Transverse colon (tissue), 4 donors: Measurements from ENCODE around the gene RPS2.

Experiments used
- EP300 ChIP-seq: sonication (generic); formaldehyde crosslinking; IDR thresholded peaks from one replicate; pipeline ENCODE4 v1.6.1; 2017; ENCODE audit warnings: antibody characterized with exemption, low read depth
- POLR2AphosphoS5 ChIP-seq, 3 donors: sonication (generic); formaldehyde crosslinking; IDR thresholded peaks; one replicate each; pipeline ENCODE4 v1.6.1; 2016; ENCODE audit warnings: antibody characterized with exemption in 3 of 3
- TF ChIP-seq, protein P1 (sequence below), 5 experiments: fragments of 200-600 bp in 3 of 5; fragments of 450-650 bp in 2 of 5; sonication (generic) in 3 of 5; IDR thresholded peaks; 1 replicate in 2 of 5; 2 replicates in 3 of 5; pipeline ENCODE4 v1.5.1; 2016 to 2017; ENCODE audit warnings: antibody characterized with exemption in 5 of 5, inconsistent platforms in 3 of 5, mild to moderate bottlenecking in 2 of 5, moderate library complexity in 1 of 5

DNA sequence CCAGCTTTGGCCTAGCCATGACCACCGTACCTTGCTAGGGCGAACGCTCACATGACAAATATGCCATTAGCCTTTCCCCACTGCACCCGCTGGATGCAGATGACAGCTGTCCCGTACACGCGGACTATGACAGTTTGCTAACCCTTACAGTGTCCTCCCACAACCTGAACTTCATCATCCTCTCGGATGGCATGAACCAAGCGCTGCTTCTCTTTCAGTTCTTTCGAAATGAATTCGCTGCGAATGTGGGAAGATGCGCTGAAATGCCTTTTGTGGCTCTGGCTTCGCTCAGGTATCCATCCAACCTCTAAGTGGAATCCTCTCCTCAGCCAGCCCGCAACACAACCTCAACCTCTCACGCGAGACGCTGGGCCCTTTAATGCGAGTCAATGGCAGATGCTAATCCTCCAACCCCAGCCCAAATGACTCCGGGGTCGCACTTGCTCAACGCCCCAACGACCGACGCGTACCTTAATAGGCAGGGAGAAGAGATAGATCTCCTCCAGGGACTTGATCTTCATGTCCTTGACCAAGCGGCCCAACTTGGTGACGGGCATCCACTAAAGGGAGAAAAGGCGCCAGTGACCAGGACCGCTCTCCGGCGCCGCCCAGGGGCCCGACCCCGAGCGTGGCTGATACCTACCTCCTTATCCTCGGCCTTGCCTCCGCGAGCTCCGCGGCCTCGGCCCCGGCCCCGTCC, 670 bp downstream of the RPS2 start:
- TF ChIP-seq, protein P1, sequence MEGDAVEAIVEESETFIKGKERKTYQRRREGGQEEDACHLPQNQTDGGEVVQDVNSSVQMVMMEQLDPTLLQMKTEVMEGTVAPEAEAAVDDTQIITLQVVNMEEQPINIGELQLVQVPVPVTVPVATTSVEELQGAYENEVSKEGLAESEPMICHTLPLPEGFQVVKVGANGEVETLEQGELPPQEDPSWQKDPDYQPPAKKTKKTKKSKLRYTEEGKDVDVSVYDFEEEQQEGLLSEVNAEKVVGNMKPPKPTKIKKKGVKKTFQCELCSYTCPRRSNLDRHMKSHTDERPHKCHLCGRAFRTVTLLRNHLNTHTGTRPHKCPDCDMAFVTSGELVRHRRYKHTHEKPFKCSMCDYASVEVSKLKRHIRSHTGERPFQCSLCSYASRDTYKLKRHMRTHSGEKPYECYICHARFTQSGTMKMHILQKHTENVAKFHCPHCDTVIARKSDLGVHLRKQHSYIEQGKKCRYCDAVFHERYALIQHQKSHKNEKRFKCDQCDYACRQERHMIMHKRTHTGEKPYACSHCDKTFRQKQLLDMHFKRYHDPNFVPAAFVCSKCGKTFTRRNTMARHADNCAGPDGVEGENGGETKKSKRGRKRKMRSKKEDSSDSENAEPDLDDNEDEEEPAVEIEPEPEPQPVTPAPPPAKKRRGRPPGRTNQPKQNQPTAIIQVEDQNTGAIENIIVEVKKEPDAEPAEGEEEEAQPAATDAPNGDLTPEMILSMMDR (IDR thresholded peaks at IDR 0.05) = peak in 1 of 5 experiments; percentile 1
- TF ChIP-seq POLR2AphosphoS5 (IDR thresholded peaks at IDR 0.05) = no peak
- TF ChIP-seq EP300 = no peak
